ENCODE data around the gene CCDC177.

Gene CCDC177

DNA sequence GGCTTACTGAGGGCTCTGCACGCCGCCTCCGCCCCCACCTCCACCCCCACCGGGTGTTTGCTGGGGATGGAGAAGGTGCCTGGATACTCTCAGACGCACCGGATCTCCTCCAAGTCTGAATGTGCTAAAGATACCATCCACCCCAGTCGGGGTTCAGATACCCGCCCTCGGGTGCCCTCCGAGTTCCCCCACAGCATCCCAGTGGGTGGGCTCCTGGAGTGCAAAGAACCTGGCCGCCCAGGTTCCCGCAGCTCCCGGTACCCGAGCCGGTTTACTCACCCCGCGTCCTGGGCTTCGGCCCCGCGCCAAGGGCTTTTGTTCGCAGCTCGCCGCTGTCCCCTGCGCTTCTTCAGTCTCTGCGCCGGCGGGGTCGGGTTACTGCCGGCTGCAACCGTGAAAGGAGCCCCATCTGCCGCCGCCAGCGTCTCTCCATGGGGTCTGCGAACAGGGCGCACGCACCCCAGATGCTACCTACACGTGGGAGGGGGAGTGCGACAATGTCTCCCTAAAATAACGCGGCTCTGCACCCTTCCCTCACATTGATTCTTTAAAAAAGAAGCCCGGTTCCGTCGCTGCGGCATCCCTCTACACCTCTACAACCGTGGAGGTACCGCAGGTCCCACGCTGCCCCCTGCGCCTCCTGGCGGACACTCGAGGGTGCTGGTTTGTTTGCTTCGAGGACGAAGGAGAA, at the start of gene CCDC177:
TSS of gene CCDC177 (minus strand) at position 609 of the 691 bp plus-strand sequence. CDS start 1,249 bp downstream, outside the sequence.
- DNase-seq: peak; percentile 80

DNA sequence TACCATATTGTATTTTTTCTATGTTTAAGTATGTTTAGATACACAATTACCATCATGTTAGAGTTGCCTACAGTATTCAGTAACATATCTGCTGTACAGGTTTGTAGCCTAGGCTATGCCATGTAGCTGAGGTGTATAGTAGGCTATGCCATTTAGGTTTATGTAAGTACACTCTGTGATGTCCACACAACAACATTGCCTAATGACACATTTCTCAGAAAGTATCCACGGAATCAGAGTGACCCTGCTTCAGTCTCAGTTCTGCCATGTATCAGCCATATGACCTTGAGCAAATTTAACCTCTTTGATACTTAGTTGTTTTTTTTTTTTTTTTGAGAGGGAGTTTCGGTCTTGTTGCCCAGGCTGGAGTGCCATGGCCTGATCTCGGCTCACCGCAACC, 49.5 kb upstream of the CCDC177 start:
- no peak for DNase-seq

GRCh38 chr14:69620981-69621380, 46.3 kb upstream of the CCDC177 start:
- DNase-seq: peak; percentile 1

DNA sequence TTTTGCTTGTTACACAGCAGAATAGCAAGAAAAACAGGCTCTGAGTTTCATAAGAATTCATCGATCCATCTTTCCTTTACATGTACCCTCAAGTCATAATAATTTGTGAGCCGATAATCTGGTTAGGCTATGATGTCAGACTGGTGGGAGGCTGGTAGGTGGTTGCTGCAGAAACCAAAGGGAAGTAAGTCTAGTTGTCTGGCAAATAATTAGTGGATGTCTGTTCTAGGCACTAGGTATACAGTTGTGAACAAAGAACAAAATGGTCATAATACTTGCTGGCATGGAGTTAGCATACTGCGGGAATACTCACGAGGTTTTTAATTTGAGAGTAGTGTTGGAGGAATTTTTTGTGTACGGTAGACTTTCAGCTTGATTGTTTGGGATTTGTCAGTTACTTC, 45.5 kb upstream of the CCDC177 start:
- DNase-seq: peak; percentile 57

- peak; percentile 2 for DNase-seq
Measured at GRCh38 chr14:69619012-69619411, 44.3 kb upstream of the CCDC177 start.

GRCh38 chr14:69617796-69618195, 43.1 kb upstream of the CCDC177 start:
- no peak for DNase-seq

- no peak for DNase-seq
Measured at GRCh38 chr14:69616408-69616773, 41.7 kb upstream of the CCDC177 start.

DNA sequence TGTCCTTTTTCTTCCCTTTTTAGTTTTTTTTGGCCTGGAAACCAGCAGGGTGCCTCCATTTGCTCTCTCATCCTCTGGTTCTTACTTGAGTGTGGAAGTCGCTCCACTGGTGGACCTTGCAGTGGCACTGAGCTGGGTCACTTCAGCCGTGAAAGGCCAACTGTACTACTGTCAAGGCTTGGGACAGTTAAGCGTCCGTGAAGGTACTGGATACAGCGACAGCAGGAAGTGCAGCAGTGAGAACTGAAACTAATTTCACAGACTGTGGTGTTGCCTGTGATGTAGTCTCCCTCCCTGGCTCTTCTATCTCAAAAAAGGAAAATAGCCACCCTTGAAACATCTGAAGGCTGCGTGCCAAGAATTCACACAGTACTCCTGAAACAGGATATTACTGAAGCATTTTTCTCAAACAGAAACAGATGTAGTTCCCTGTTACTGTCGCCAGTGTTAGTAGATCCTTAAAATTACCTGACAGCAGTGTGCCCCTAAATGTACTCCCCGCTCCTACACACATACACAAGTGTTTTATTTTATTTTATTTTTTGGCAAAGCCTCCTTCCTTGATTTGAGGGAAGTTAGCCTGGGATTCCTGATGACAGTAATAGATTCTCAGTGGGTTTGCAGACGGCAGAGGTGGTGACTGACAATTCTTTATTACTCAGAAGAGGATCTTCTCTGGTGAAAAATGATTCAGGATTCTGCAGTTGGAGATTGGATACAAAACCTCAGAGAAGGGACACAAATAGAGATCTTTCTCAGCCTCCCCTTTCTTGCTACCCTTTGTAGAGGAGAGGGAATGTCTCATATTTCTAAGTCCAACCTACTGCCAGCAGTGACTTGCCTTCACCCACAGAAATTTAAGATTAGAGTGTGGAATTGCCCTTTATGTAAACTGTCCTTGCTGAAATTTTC, 41.1 kb upstream of the CCDC177 start:
- DNase-seq: peak; percentile 80

- DNase-seq: no peak
Measured at GRCh38 chr14:69615121-69615495, 40.4 kb upstream of the CCDC177 start.

- DNase-seq: peak; percentile 75
Measured at GRCh38 chr14:69614592-69614991, 39.9 kb upstream of the CCDC177 start.

- DNase-seq: no peak
Measured at GRCh38 chr14:69613312-69614073, 38.8 kb upstream of the CCDC177 start.

- peak; percentile 64 for DNase-seq
Measured at GRCh38 chr14:69612783-69613130, 38.1 kb upstream of the CCDC177 start.

DNA sequence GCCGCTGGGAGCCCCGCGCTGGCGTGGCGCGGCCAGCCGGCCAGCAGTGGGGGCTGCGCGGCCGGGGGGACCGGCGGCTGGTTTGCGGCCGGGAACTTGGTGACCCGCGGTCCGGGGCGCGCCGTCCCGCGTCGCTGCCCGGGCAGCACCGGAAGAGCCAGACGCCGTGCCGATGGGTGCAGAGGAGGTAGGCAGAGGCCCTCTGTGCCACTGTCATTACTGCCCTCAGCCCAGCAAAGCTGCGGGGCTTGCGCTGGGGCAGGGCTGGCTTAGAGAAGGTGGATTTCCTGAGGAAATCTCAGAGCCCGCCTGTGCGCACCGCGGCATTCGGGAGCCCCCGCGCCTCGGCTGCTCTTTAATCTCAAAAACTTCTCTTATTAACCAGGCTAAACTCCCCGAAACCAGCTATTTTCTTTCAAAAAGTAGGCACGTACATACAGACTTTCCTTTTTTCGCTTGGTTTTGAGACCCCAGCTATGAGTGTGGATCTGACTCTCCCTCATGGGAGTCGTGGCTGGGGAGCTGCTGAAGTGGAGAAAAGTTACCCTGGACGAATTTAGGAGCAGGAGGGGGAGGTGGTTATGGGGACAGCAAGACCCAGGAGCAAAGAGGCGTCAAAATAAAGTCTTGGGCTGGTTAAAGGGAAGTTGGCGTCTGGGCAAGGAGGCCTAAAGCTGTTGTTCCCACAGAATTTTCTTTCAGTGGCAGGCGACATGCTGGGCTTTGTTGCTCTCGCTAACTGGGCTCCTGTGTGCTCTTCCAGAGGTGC, 37.5 kb upstream of the CCDC177 start:
- DNase-seq: peak; percentile 58

DNA sequence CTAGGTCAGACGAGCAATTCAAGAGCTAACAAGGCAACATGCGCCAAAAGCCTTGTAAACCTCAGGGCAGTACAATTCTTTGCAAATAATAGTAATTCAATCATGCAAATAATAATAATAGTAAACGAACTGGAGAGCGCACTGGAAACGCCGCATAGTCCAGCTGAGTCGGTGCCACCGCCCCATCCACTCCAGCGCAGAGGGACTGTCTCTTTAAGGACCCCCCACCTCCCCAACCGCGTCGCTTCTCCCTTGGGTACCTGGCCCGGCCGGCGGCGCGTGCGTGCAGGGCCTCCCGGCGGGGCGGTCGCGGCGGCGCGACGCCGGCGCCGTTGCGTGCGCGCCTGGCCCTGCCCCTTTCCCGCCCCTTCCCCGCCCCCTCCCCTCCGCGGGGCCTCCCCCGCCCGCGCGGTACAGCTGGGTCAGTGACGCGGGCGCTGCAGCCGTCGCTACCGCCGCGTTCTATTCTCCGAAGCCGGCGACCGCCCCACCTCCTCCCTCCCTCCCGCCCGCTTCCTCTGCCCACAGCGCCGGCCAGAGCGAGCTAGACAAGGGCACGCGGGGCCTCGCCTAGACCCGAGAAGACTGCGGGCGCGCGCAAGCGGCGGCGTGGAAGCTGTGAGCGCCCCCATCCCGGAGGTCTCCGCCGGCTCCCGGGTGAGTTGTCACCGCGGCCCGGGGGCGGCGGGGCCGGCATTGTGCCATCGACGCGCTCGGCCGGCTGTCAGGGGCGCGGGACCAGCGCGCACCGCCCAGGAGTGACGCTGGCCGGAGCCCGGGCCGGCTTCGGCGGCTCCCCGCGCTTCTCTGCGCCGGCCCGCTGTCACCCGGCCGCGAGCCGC, 36.7 kb upstream of the CCDC177 start, which contains the start of gene SUSD6:
TSS of gene SUSD6 (plus strand) at position 425 of the 842 bp plus-strand sequence. CDS start 46,997 bp downstream, outside the sequence.
- DNase-seq: peak; percentile 95

GRCh38 chr14:69610874-69611171, 36.2 kb upstream of the CCDC177 start:
- DNase-seq: peak; percentile 39

DNA sequence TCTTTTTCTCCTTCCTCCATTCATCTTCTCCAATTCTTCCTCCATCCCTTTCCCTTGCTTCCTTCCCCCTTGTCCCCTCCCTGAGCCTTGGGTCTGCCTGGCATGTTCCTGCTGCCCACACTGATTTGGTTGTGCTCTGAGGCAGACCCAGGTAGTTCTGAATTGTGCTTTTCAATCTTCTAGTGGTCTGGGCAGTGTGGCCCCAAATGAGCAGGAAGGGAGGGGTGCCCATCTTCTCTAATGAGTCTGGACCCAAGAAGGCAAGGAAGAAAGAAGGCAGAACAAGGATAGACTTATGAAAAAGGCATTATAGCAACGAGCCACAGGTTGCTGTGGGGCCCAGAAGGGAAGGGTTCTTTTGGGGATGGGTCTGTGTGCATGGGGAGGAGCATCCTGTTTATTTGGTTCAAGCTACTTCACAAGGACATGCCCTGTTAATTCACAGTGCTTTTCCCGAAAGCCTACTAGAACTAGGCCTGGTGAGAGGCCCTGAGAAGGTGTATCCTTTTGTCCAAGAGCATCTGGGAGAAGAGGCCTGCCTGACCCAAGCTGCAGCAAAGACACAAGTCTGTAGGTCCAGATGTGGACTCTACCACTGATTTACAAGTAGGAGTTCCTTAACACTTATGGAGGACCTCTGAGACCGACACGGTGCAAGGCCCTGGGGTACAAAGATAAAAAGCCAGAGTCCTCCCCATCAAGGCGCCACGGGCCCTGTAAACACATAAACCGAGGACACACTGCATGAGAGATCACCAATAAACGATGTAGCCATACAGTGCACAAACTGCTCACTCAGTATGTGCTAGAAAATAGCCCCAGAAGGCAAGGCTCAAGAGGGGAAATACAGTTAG, 35.6 kb upstream of the CCDC177 start:
- DNase-seq: no peak

- no peak for DNase-seq
Measured at GRCh38 chr14:69606258-69607184, 31.9 kb upstream of the CCDC177 start.

DNA sequence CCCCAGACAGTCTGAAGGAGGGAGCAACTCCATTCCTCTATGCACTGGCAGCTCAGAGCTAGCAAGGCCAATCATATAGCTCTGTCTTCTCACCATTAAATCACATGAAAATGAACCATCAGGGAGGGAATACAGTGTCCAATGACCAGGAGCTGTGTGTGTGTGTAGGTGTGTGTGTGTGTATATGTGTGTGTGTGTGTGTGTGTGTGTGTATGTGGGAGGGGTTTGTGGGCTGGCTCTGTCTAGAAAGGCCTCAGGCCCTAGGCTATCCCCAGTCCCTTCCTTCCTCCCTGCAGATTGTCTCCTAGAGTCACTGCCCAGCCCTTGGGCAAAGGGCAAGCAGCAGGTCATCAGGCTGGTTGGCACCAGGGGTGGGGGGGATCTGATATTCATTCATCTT, 31.1 kb upstream of the CCDC177 start:
- no peak for DNase-seq

- DNase-seq: no peak
Measured at GRCh38 chr14:69600304-69600891, 25.7 kb upstream of the CCDC177 start.

Measured in hematopoietic multipotent progenitor cell treated with erythropoietin and hydrocortisone succinate and interleukin-3 and kit ligand, for 6 days (in vitro differentiated cells).